ENCODE results near the gene TRIM31. TPM values are rescaled to one million over a fixed set of nuclear protein-coding genes. Genes with fewer than 3 reads are reported as not detected.

The TRIM31 gene
- total RNA-seq, 4 donors from 2014 or later: not detected

GRCh38 chr6:30096829-30097228, 16.1 kb downstream of the TRIM31 start:
- no peaks in the 10 kb centered on the region for H3K36me3 ChIP-seq
- 26 to 32% methylated on average over 1 of the region's 1 CpG for WGBS, 2 donors
- DNase-seq (ENCODE audit: low spot score in 2 of 2): no peak
- no peaks in the 10 kb centered on the region for H3K9me3 ChIP-seq
- peaks cover 0 to 86% of the 10 kb centered on the region in 2 donors for H3K27me3 ChIP-seq
- no peak overlapping the region for H3K27ac ChIP-seq
- no peak for TF ChIP-seq EP300 (IDR thresholded peaks at IDR 0.05)
- TF ChIP-seq POLR2A (IDR thresholded peaks at IDR 0.05): no peak
- TF ChIP-seq CTCF (IDR thresholded peaks at IDR 0.05): no peak
- H3K4me1 ChIP-seq: peaks cover 0 to 21% (median 16%) of the 10 kb centered on the region in 4 donors
- H3K4me3 ChIP-seq: no peak overlapping the region

GRCh38 chr6:30093951-30094661, 18.8 kb downstream of the TRIM31 start:
- 70 to 74% methylated on average over 5 of the region's 5 CpGs for WGBS, 2 donors
- H3K27me3 ChIP-seq: peaks cover 0 to 77% of the 10 kb centered on the region in 2 donors
- TF ChIP-seq CTCF (IDR thresholded peaks at IDR 0.05) (no peak), POLR2A (IDR thresholded peaks at IDR 0.05) (no peak), EP300 (IDR thresholded peaks at IDR 0.05) (no peak)

GRCh38 chr6:30092852-30093543, 19.9 kb downstream of the TRIM31 start:
- Histone ChIP-seq H3K27me3 (peaks cover 0 to 66% of the 10 kb centered on the region in 2 donors), H3K27ac (no peak overlapping the region), H3K36me3 (no peaks in the 10 kb centered on the region), H3K9me3 (no peaks in the 10 kb centered on the region), H3K4me3 (no peak overlapping the region), H3K4me1 (no peaks in the 10 kb centered on the region)
- no peak for TF ChIP-seq POLR2A (IDR thresholded peaks at IDR 0.05)
- no peak for TF ChIP-seq EP300 (IDR thresholded peaks at IDR 0.05)
- WGBS, 2 donors: 48 to 68% methylated on average over 6 of the region's 6 CpGs
- DNase-seq (ENCODE audit: low spot score in 2 of 2): no peak

More at GRCh38 chr6:30093951-30094661, 18.8 kb downstream of the TRIM31 start:
- Histone ChIP-seq H3K36me3 (no peaks in the 10 kb centered on the region), H3K4me3 (no peak overlapping the region), H3K27ac (no peak overlapping the region), H3K4me1 (no peaks in the 10 kb centered on the region), H3K9me3 (no peaks in the 10 kb centered on the region)
- no peak for DNase-seq (ENCODE audit: low spot score in 2 of 2)

- H3K36me3 ChIP-seq: no peaks in the 10 kb centered on the region
- 46 to 53% methylated on average over 11 of the region's 11 CpGs for WGBS, 2 donors
- DNase-seq (ENCODE audit: low spot score in 2 of 2): no peak
These were observed 21.1 kb downstream of the TRIM31 start for GRCh38 chr6:30091577-30092381.

More at GRCh38 chr6:30091577-30092381, 21.1 kb downstream of the TRIM31 start:
- Histone ChIP-seq H3K9me3 (no peaks in the 10 kb centered on the region), H3K27ac (peak overlapping the region in 1 of 4 donors; percentile 12), H3K27me3 (peaks cover 0 to 56% of the 10 kb centered on the region in 2 donors), H3K4me3 (no peak overlapping the region), H3K4me1 (no peaks in the 10 kb centered on the region)
- no peak for TF ChIP-seq POLR2A (IDR thresholded peaks at IDR 0.05)
- no peak for TF ChIP-seq CTCF (IDR thresholded peaks at IDR 0.05)
- TF ChIP-seq EP300 (IDR thresholded peaks at IDR 0.05): peak in 1 of 2 donors; percentile 24

Measured in tibial nerve (tissue), 4 donors.